WI38 (cell line): Measurements from ENCODE around the gene KLF13.

Source experiments
- H3K4me3 ChIP-seq: 2 replicates; pipeline ENCODE4 v1.5.1; 2011; ENCODE audit warnings: low read depth, mild to moderate bottlenecking, control low read depth, low read length
- CTCF ChIP-seq: IDR thresholded peaks from 2 replicates; pipeline ENCODE4 v1.5.1; 2012; ENCODE audit warnings: low read depth, mild to moderate bottlenecking, control low read depth, low read length

KLF13 gene

GRCh38 chr15:31335989-31336592 is 9.5 kb downstream of the KLF13 start:
- TF ChIP-seq CTCF, result no peak
- no peak overlapping the region for H3K4me3 ChIP-seq

GRCh38 chr15:31336593-31337295 is 10.1 kb downstream of the KLF13 start:
- TF ChIP-seq CTCF, result no peak
- H3K4me3 ChIP-seq, result no peak overlapping the region

- H3K4me3 ChIP-seq, result no peak overlapping the region
- no peak for TF ChIP-seq CTCF
These were observed 10.9 kb downstream of the KLF13 start for GRCh38 chr15:31337352-31338031.

- H3K4me3 ChIP-seq, result no peak overlapping the region
- TF ChIP-seq CTCF, result no peak
These were observed 11.8 kb downstream of the KLF13 start for GRCh38 chr15:31338318-31338878.

- TF ChIP-seq CTCF, result no peak
- H3K4me3 ChIP-seq, result no peak overlapping the region
These were observed 12.4 kb downstream of the KLF13 start for GRCh38 chr15:31338879-31339557.

GRCh38 chr15:31339558-31339895 is 12.9 kb downstream of the KLF13 start:
- H3K4me3 ChIP-seq, result no peak overlapping the region
- TF ChIP-seq CTCF, result no peak

GRCh38 chr15:31340047-31340446 is 13.4 kb downstream of the KLF13 start:
- no peak for TF ChIP-seq CTCF
- no peak overlapping the region for H3K4me3 ChIP-seq
